ENCODE results near the gene MOCOS. TPM values are rescaled to one million over a fixed set of nuclear protein-coding genes. Genes with fewer than 3 reads are reported as not detected.

MOCOS gene
- total and polyA plus RNA-seq, 4 donors: 1.9 to 27.0 (median 17.0) TPM

GRCh38 chr18:36283448-36283847, 96.2 kb downstream of the MOCOS start:
- Histone ChIP-seq H3K27me3 (ENCODE audit: control insufficient read depth in 4 of 4, insufficient read depth in 4 of 4, low read length in 3 of 4) (no peaks in the 10 kb centered on the region), H3K27ac (ENCODE audit: low read depth in 1 of 2, low read length in 2 of 2) (no peak overlapping the region), H3K36me3 (ENCODE audit: control insufficient read depth in 4 of 4, insufficient read depth in 3 of 4, low read depth in 1 of 4, low read length in 3 of 4) (no peaks in the 10 kb centered on the region), H3K9me3 (ENCODE audit: control insufficient read depth in 4 of 4, low read length in 3 of 4) (peaks cover 0 to 2% (median 0%) of the 10 kb centered on the region in 4 donors), H3K9ac (ENCODE audit: low read depth in 1 of 2, low read length in 2 of 2) (no peak overlapping the region), H3K4me3 (ENCODE audit: low read depth in 1 of 3, low read length in 3 of 3) (no peak overlapping the region), H3K4me1 (ENCODE audit: control insufficient read depth in 4 of 4, insufficient read depth in 4 of 4, low read length in 3 of 4) (peaks cover 0 to 3% (median 0%) of the 10 kb centered on the region in 4 donors)
- no peak for DNase-seq (ENCODE audit: low spot score)
- TF ChIP-seq TAF1 (conservative IDR thresholded peaks at IDR 0.05): no peak
- TF ChIP-seq FOXA2 (IDR thresholded peaks at IDR 0.05): no peak
- TF ChIP-seq GABPA (IDR thresholded peaks at IDR 0.05 in 1 of 2, conservative IDR thresholded peaks at IDR 0.05 in 1 of 2): no peak
- no peak for TF ChIP-seq RAD21 (IDR thresholded peaks at IDR 0.05)
- TF ChIP-seq FOXA1 (IDR thresholded peaks at IDR 0.05): no peak
- TF ChIP-seq EGR1 (IDR thresholded peaks at IDR 0.05; ENCODE audit: low read depth in 2 of 2): no peak
- 71% methylated on average over 6 of the region's 6 CpGs for WGBS

GRCh38 chr18:36284268-36284667, 97.0 kb downstream of the MOCOS start:
- no peak for TF ChIP-seq ATF3 (IDR thresholded peaks at IDR 0.05)
- TF ChIP-seq HNF4G (IDR thresholded peaks at IDR 0.05): no peak
- TF ChIP-seq CTCF (IDR thresholded peaks at IDR 0.05; ENCODE audit: low read depth, low read length, missing input control): no peak
- TF ChIP-seq RXRA (IDR thresholded peaks at IDR 0.05): no peak
- no peak for TF ChIP-seq FOXA2 (IDR thresholded peaks at IDR 0.05)
- no peak for TF ChIP-seq ZBTB33 (IDR thresholded peaks at IDR 0.05)
- H3K27me3 ChIP-seq (ENCODE audit: control insufficient read depth in 4 of 4, insufficient read depth in 4 of 4, low read length in 3 of 4): peaks cover 0 to 3% (median 0%) of the 10 kb centered on the region in 4 donors
- H3K36me3 ChIP-seq (ENCODE audit: control insufficient read depth in 4 of 4, insufficient read depth in 3 of 4, low read depth in 1 of 4, low read length in 3 of 4): no peaks in the 10 kb centered on the region
- no peak overlapping the region for H3K9ac ChIP-seq (ENCODE audit: low read depth in 1 of 2, low read length in 2 of 2)
- H3K9me3 ChIP-seq (ENCODE audit: control insufficient read depth in 4 of 4, low read length in 3 of 4): peaks cover 0 to 10% (median 0%) of the 10 kb centered on the region in 4 donors
- peaks cover 0 to 3% (median 0%) of the 10 kb centered on the region in 4 donors for H3K4me1 ChIP-seq (ENCODE audit: control insufficient read depth in 4 of 4, insufficient read depth in 4 of 4, low read length in 3 of 4)
- no peak for DNase-seq (ENCODE audit: low spot score)
- WGBS: 75% methylated on average over 4 of the region's 4 CpGs
- no peak overlapping the region for H3K27ac ChIP-seq (ENCODE audit: low read depth in 1 of 2, low read length in 2 of 2)
- no peak overlapping the region for H3K4me3 ChIP-seq (ENCODE audit: low read depth in 1 of 3, low read length in 3 of 3)

GRCh38 chr18:36284671-36285295, 97.5 kb downstream of the MOCOS start:
- WGBS: 29% methylated on average over 6 of the region's 6 CpGs
- H3K4me3 ChIP-seq (ENCODE audit: low read depth in 1 of 3, low read length in 3 of 3): no peak overlapping the region
- no peaks in the 10 kb centered on the region for H3K36me3 ChIP-seq (ENCODE audit: control insufficient read depth in 4 of 4, insufficient read depth in 3 of 4, low read depth in 1 of 4, low read length in 3 of 4)
- no peak overlapping the region for H3K27ac ChIP-seq (ENCODE audit: low read depth in 1 of 2, low read length in 2 of 2)
- no peak for TF ChIP-seq ZBTB33 (IDR thresholded peaks at IDR 0.05)
- TF ChIP-seq HNF4A (conservative IDR thresholded peaks at IDR 0.05): no peak
- TF ChIP-seq CTCF (IDR thresholded peaks at IDR 0.05; ENCODE audit: low read depth, low read length, missing input control): peak; percentile 91
- TF ChIP-seq RAD21 (IDR thresholded peaks at IDR 0.05): peak; percentile 99
- no peak for TF ChIP-seq REST (IDR thresholded peaks at IDR 0.05)
- TF ChIP-seq GABPA (IDR thresholded peaks at IDR 0.05 in 1 of 2, conservative IDR thresholded peaks at IDR 0.05 in 1 of 2): no peak
- peaks cover 0 to 10% (median 0%) of the 10 kb centered on the region in 4 donors for H3K9me3 ChIP-seq (ENCODE audit: control insufficient read depth in 4 of 4, low read length in 3 of 4)
- peaks cover 0 to 3% (median 0%) of the 10 kb centered on the region in 4 donors for H3K4me1 ChIP-seq (ENCODE audit: control insufficient read depth in 4 of 4, insufficient read depth in 4 of 4, low read length in 3 of 4)
- no peak for DNase-seq (ENCODE audit: low spot score)
- peaks cover 0 to 3% (median 0%) of the 10 kb centered on the region in 4 donors for H3K27me3 ChIP-seq (ENCODE audit: control insufficient read depth in 4 of 4, insufficient read depth in 4 of 4, low read length in 3 of 4)
- no peak overlapping the region for H3K9ac ChIP-seq (ENCODE audit: low read depth in 1 of 2, low read length in 2 of 2)

Measured in liver (tissue), 9 donors.